C4-2B (cell line): ENCODE measurements around the gene FOXP1.

Experiments
- ZFX ChIP-seq: fragments of 450-650 bp; IDR thresholded peaks from 2 replicates; pipeline ENCODE4 v1.6.1; 2017
- TF ChIP-seq, protein P1 (sequence below): fragments of 450-650 bp; conservative IDR thresholded peaks from 2 replicates; pipeline ENCODE4 v1.5.1; 2017; ENCODE audit warnings: mild to moderate bottlenecking

DNA sequence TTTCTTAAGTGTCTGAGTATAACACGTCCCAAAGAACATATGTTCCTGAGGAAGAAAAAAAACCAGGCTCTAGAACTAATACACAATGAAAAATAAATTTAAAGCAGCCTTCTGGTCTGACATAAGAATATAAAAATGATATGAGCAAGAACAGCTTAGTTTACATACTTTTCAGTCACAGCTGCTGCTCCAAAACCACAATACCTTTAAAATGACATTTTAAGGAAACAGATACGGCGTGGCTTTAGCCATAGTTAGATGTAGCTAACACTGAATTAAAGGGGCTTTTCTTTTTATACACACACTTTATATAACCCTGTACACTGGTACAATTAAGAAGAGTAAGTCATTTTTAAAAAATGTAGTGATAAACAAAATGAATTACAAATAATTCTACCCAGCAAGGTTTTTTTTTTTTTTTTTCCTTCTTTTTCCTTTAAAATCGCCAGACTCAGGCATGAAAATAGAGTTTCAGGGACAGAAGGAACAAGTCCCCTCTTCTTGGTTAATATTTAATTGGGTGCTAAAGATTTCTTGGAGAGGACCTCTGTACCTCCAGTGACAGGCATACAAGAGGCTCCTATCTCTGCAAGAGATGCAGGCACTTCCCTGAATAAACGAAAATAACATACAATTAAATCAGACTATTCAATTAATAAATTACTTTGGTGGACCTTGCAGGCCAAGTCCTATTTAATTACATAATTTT is 265.6 kb downstream of the FOXP1 start:
- TF ChIP-seq, protein P1, sequence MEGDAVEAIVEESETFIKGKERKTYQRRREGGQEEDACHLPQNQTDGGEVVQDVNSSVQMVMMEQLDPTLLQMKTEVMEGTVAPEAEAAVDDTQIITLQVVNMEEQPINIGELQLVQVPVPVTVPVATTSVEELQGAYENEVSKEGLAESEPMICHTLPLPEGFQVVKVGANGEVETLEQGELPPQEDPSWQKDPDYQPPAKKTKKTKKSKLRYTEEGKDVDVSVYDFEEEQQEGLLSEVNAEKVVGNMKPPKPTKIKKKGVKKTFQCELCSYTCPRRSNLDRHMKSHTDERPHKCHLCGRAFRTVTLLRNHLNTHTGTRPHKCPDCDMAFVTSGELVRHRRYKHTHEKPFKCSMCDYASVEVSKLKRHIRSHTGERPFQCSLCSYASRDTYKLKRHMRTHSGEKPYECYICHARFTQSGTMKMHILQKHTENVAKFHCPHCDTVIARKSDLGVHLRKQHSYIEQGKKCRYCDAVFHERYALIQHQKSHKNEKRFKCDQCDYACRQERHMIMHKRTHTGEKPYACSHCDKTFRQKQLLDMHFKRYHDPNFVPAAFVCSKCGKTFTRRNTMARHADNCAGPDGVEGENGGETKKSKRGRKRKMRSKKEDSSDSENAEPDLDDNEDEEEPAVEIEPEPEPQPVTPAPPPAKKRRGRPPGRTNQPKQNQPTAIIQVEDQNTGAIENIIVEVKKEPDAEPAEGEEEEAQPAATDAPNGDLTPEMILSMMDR: no peak
- no peak for TF ChIP-seq ZFX
